GM18868 (cell line): ENCODE measurements around the gene LZTR1.

ENCODE experiments used
- ATAC-seq: cut with Tn5 transposase; IDR thresholded peaks from one replicate; pipeline ENCODE4 v1.9.1; 2021; ENCODE audit warnings: mild to moderate bottlenecking, moderate library complexity; ENCODE audit not compliant: unreplicated experiment

LZTR1 gene

DNA sequence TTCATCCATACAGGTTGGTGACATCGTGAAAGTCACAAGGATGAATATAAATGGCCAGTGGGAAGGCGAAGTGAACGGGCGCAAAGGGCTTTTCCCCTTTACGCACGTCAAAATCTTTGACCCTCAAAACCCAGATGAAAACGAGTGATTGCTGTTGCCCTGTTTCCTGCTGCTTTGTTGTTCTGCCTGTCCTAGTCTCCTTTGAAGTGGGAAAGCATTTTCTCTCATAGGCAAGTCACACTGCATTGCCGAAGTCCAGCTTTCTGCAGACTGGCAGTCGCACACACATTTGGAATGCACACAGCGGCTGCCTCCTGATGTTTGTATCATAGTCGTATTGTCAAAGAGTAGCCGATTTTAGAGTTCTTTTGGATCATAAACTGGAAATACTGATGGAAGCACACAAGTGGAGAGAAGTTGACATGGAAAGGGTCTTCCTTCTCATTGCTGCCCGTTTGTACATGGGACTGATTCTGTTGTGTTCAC is 32.4 kb upstream of the LZTR1 start:
- ATAC-seq, result no peak

DNA sequence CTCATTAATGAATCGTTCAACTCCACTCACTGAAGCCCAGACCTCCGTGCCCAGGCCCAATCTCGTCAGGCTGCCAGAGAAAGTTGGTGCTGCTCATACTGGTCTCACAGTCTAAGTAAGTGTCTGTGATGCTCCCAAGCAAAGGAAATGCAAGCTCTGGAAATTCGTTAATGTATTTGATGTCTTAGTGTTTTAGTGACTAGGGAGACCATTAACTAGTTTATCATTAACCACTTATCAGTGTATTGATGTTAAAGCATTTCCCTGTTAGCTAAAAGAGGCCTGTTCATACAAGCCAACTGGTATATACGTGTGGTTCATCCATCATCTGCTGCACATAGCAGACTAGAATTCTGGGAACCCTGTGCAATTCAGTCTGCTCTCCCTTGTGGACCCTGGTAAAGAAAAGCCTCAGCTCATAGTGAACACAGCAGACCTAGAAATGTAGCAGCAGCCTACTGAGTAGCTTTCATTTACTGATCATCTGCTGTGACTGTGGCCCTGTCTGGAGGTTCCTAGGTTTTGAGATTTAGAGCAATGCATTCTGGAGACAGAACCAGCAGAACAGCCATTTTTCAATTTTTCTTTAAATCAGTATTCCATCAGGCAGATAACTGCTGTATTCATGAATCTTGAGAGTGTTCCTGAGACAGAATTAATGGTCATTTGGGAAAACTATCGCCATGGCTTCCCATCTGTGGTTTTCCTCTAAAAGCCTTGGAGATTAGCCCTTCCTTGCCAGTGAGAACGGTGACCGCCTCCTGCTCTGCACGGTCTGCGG is 30.8 kb upstream of the LZTR1 start:
- ATAC-seq, result no peak

DNA sequence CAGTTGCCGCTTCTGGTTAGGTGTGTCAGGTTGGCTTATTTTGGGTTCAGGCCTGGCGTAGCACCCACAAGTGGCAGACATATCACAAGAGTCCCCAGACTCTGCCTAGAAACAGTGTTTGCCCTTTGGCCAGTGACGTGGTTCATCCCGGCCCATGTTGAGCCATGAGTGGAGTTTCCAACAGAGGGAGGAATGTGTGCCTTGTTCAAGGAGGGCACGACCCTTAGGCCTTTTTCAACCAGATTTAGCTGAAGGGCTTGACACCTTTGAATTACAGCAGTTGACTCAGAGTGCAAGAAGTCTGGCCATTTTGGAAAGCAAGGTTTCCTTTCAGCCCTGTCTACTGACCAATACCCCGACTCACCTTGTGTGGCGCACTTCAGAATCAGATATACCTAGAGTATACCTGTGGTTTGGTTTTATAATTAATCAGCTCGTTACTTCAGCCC is 30.1 kb upstream of the LZTR1 start:
- ATAC-seq, result no peak

DNA sequence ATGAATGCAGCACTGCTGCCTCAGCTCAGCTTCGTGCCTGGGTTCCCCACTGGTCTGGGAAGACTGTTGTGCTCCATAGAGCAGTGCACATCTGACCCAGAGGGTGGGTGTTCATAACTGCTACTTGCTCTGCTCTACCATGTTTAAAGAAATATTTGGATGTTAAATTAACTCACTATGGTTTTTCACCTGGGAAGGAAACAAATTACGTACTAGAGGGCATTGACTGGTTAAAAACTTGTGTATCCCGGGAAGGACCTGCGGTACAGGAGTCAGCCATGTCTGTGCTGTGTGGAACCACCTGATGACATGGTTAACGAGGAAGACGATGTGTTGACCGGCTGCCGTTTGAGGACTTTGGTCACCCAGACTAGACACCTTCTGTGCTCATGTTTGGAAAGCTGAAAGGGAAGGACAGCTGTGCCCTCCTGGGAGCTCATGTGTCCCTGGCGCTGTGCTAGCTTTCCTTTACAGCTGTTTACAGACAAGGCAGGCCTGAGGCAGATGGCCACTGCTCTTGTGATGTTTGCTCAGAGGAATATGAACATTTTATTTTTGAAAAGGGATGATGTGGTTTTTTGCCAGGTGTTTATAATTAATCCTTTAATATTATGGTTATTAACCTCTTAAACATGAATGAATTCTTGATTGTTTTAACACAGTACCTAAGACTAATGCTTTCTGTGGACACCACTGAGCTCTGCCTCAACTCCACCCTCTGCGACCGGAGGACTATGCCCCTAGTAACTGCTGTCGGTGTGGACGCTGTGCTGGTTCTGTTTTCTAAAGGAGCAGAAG is 29.4 kb upstream of the LZTR1 start:
- ATAC-seq, result no peak

DNA sequence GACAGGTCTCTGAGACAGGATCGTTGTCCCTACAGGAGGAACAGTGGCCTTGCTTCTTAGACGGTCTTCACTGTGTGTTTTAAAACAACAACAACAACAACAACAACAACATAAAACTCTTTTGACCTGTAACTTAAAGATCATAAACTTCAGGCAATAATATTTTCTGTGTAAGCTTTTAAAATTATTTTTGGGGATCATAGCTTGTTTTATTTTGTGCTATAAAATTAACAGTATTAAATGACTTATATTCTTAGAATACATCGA is 28.8 kb upstream of the LZTR1 start:
- ATAC-seq, result no peak

DNA sequence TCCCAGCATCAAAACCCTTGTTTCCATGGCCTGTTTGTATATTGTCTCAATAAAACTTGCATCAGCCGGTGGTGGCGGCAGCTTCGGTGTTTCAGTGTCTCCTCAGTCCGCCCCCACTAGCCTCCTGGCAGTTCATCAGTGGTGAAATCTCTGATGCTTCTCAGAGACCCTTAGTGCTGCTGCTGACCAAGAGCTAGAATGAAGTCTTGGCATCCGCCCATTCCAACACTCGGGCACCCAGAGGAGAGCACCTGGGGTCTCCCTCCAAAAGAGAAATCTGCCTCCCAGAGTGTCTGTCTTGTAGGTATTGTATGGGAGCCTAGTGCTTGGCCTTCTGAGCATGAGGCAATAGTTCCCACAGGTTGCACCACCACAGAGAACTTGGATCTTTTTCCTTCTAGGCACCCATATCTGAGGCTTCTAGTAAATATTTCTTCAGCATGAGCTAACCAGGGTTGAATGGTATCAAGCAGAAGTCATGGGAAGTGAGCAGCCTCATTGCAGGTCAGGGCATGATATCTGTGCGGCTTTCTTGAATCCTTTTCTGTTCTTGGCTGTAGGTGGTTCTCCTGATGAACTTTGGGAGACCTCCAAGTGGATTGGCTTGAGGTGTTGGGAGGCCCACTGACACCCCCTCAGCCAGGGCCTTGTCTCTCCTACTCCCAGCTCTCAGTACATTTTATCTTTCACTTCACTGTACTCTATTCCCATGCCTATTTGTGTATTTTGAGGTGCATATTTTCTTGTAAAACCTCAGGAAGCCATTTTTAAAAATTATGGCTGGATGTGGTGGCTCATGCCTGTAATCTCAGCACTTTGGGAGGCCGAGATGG is 28.2 kb upstream of the LZTR1 start:
- ATAC-seq, result no peak

DNA sequence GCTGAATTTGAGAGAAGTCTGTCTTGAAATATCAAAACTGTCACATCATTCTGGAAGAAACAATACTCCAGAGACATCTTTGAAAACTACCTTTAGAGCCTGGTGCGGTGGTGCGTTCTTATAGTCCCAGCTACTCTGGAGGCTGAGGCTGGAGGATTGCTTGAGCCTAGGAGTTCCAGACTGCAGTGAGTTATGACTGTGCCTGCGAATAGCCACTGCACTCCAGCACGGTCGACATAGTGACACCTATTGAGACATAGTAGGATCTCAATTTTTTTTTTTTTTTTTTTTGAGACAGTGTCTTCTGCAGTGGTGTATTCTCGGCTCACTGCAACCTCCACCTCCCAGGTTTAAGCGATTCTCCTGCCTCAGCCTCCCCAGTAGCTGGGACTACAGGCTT is 26.5 kb upstream of the LZTR1 start:
- ATAC-seq, result no peak

DNA sequence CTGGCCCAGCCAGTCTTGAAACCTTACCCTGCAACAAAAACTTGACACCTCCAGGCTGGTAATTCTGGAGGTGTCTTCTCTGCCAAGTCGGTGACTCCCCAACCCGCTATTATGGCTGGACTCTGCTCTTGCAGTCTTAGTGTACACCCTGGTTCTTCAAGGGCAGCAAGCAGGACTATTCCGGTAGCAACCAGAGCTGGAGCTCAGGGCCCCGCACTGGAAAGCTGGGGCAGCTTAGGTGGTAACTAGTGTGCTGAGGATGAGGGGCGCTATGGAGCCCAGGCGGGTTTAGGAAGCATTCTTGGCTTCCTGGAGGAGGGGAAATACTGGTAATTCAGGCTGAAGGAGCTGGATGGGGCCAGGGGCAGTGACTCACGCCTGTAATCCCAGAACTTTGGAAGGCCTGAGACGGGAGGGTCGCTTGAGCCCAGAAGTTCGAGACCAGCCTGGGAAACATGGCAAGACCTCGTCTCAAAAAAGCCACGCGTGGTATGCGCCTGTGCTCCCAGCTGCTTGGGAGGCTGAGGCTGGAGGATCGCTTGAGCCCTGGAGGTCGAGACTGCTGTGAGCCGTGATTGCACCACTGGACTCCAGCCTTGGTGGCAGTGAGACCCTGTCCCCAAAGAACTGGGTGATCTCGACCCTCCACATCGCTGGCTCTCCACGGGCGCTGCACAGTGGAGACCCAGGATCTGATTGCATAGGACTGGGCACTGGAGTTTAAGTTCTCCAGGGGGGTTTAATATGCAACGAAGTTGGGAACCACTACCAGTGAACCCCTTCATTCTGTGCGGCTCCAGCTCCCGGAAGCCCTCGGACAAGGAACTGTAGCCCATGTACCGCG is 25.6 kb upstream of the LZTR1 start:
- no peak for ATAC-seq

DNA sequence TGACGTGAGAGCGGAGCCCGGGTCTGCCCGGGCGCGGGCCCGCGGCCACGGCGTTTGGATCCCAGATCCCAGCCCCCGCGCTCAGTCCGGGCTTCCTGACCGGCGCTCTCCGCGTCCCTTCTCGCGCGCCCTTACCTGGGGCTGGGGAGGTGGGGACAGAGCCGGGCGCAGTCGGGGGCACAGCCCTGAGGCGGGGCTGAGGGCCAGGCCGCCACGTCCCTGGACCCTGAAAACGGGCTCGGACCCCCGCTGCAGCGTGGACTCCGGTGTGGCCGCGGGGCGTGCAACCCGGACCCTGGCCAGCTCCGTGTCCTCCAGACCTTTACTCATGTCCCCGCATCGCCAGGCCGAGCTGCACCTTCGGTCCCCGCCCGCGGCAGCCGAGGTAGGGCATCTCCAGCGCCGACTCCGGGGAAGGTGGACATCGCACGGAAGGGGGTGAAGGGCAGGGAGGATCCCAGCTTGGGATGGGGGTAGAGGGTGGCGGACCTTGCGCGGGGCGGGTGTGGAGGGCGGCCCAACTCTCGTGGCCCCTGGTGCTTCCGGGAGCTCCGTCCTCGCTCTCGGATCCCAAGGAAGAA is 24.9 kb upstream of the LZTR1 start:
- no peak for ATAC-seq

DNA sequence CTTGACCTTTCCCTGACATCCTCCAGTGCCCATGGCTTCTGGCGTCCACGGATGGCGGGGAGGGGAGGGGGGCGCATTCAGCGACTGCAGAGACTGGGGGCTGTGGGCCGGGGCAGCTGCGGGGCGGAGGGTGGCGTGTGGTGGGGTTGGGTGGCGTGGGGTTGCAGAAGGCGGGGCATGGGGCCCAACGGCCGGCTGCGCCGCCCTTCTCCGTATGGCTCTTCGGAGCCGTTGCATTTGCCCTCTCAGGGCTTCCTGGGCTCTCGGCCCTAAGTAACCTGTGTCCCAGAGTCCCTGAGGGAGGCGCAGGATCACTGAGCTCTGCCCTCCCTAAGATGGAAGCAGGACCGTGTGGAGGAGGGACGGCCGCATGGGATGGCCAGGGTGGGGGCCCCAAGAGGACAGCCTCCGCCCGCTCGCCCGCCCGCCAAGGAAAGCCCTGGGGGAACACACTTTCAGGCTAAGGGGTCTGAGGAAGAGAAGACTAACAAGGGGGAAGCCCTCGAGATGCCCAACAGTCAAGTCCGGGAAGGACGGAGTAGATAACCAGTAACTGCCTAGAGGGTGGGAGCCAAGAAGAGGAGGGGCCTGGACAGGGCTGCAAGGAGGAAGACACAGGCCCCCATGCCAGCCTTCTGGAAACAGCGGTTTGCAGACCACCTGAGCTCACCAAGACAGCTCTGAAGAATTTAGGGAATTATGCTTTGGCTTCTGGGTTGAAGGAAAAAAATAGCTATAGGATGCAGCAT is 24.2 kb upstream of the LZTR1 start:
- ATAC-seq, result no peak

DNA sequence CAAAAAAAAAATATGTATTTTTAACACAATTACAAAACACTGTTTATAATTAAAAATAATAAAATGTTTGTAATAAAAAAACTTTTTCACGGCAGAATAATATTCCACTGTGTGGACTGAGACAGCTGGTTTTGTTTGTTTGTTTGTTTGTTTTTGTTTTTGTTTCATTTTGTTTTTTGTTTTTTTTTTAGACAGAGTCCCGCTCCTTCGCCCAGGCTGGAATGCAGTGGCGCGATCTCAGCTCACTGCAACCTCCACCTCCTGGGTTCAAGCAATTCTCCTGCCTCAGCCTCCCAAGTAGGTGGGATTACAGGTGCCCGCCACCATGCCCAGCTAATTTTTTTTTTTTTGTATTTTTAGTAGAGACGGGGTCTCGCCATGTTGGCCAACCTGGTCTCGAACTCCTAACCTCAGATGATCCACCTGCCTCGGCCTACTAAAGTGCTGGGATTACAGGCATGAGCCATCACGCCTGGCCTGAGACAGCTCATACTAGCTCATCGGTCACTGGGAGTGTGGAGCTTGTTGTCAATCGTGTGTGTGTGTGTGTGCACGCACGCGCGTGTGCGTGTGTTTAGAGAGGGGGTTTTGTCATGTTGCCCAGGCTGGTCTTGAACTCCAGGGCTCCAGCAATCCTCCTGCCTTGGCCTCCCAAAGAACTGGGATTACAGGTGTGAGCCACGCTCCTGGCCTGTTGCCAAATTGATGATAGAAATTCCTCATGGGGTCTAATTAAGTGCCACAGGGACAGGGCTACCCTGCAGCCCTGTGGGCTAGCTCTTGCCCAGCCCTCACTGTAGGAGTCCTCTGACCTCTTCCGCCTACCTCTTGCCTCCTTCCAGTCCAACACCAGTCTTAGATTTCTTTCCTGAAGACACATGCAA is 22.3 kb upstream of the LZTR1 start:
- no peak for ATAC-seq

DNA sequence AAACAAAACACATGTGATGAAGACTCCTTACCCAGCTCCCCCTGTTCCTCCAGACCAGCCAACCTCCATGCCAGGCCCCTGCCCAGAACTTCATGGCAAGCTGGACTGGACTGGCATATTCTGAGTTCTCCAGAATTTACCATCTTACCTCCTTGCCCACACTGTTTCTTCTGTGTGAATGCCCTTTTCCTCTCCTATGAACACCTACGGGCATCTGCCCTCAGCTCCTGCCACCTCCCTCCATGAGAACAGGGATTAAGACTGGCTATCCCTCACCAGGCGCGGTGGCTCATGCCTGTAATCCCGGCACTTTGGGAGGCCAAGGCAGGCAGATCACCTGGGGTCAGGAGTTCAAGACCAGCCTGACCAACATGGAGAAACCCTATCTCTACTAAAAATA is 21.5 kb upstream of the LZTR1 start:
- no peak for ATAC-seq

DNA sequence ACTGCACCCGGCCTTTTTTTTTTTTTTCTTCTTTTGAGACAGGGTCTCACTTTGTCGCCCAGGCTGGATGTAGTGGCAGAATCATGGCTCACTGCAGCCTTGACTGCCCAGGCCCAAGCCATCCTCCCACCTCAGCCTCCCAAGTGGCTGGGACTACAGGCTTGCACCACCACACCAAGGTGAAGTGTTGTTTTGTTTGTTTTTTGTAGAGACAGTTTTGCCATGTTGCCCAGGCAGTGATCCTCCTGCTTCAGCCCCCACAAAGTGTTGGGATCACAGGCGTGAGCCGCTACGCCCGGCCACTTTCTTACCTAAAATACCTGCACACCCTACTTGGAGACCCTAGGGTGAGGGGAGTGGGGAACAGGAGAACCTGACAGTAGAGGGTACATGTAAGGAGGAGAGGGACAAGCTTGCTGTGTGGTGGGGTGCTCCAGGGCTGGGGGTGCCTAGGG is 19.6 kb upstream of the LZTR1 start:
- ATAC-seq, result no peak

DNA sequence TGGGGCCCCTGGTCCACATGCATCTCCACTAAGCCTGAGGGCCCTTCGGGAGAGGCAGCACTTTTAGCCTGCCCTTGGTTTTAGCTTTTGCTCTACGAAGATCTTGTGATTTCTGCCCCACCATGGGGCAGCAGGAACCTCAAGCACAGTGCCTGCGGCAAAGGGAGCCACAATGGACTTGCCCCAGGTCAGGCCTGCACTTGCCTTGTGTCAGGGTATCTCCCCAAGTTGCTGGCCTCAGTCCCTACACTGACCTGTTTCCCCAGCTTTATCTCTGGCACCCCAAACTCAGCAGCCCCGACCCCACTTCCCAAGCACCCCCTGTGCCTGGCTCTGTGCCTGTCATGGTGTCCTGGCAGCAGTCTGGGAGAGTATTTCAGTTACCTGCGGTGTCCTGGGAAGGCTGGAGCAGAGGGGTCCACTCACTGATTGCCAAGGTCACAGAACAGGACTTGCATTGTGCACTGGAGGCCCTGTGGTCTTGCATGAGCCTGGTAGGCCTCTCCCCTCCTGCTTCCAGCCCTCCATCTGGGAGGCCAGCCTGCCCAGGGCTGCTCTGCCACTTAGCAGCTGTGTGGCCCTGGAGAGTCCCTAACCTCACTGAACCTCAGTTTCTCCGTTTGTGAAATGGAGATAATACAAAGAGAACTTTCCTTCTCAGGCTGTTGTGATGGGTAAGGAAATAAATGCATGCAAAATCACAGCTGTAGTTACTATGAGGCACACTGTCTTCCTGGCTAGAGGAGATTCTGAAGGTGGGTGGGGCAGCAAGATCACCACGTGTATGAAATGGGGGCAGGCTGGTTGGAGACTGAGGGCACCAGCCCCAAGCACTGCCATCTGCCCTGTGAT is 18.7 kb upstream of the LZTR1 start:
- no peak for ATAC-seq

DNA sequence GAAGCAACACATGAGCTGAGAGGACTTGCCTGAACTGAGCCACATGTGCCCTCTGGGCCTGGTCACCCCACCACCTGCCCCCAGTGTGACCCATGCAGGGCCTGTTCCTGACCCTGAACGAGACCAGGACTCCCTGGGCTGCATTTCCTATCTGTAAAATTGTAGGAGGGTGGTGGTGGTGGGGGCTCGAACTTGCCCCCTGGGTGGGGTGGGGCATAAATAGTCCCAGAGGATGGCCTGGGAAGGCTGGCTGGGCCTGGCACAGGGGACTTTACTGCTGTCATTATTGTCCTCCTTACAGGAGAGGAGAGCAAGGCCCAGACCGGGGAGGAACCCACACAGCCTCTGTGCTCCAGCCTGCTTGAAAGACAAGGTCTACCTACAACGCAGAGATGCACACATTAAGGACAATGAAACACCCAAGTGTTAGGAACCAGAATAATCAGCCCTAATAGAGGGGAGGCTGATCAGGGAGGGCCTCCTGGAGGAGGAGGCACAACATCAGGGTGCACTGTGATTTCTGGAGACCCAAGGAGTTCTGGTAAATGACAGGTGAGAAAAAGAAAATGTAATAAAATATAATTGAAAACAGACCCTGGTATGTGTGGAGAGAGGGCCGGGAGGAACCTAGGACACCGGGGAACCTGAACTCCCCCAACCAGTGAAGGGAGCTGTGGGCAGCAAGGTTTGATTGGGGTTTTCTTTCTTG is 17.9 kb upstream of the LZTR1 start:
- no peak for ATAC-seq

DNA sequence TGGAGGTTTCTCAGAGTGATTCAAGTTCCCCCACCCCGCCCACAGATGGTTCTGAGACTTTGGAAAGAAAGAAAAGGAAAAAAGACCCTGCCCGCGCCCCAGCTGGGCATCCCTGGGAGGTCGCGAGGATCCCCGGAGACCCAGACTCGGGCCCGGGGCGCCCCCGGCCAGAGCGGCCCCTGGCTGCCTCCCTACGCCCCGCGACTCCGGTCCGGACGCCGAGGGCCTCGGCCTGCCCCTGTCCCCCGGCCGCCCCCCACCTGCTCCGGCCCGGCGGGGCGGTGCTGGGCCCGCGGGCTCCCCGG is 17.3 kb upstream of the LZTR1 start:
- ATAC-seq, result no peak
